Activated T-cell treated with anti-CD3 and anti-CD28 coated beads for 48 hours (primary cell): ENCODE data around the gene GPR4.
"Not testable (repeated sequence)": the region's sequence is repeated elsewhere in the genome, so short reads cannot be mapped to it uniquely, and the experiment has no call there.

Source experiments
- DNase-seq: peaks from one replicate; pipeline ENCODE4 v3.0.0-alpha.2; 2020; ENCODE audit warnings: low read depth

Gene GPR4

GRCh38 chr19:45601524-45602374 lies at the start of gene GPR4:
Gene GPR4 (minus strand): TSS chr19:45602212. CDS start chr19:45591866, 10,346 bp downstream.
- DNase-seq, result no peak

- DNase-seq, result no peak
These were observed 48.7 kb upstream of the GPR4 start for GRCh38 chr19:45650722-45651121.

- DNase-seq, result no peak
These were observed 44.3 kb upstream of the GPR4 start for GRCh38 chr19:45646345-45646698.

DNA sequence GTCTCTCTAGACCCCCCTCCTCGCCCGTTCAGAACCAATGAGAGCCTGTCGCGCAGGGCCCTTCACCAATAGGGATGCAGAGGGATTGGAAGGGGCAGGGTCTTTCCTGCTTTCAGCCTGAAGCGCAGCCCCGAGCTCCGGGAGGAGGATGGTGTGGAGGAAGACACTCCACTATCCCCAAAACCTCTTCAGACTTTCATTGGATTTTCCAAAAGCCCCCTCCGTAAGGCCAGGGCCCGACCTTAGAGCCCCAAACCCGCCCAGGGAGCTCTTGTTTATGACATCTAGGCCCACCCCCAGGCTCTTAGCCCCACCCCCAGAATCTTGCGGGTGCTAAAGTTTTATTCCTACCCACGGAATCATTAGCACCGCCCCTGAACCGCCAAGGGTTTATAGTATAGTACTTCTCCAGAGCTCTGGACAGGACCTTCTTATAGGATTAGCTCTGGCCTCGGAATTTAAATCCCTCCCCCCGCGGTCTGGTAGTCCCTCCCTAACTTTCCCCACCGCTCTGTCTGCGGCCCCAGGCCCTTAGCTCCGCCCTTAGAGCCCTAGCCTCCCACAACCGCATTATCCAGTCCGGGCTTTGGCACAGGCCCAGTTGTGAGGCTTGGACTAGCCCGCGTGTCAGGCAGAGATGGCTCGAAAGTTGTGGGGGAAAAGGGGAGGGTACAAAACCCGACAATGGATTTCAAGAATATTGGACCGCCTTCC lies 43.8 kb upstream of the GPR4 start:
- peak; percentile 80 for DNase-seq

- DNase-seq, result no peak
These were observed 43.1 kb upstream of the GPR4 start for GRCh38 chr19:45645068-45645630.

DNA sequence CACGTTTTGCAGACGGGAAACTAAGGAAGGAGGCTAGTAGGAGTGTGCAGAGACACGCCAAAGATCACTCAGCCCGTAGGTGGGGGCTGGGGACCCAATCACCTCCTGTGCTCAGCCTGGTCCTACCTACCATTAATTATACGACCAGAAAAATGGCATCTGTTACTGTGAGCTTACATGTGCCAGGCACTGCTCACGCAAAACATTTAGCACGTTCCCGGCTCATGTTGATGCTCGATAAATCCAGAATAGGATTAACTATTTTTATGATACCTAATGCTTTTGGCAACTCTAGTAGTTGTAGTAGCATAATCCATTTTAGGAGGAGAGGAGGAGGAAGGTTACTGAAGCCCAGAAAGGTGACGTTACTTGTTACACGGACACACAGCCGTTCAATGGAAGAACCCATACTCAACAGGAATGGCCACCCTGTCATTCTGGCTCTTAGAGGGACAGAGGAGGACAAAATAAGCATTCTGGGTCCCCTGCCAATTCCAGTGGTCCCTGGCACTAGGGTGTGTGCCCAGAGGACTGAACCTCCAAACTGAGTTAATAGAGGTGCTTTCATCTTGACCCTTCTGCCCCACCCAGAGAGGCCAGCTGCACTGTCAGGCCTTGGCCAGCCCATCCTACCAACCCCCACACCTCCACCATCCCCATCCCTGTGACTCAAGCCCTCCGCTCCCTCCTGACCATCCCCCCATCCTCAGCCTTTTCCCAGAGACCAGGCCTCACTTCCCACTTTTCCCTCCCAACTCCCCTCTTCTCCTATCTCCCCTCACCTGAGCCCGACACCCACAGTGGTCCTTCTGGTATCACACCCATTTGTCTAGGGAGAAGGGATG lies 42.1 kb upstream of the GPR4 start:
- no peak for DNase-seq

DNA sequence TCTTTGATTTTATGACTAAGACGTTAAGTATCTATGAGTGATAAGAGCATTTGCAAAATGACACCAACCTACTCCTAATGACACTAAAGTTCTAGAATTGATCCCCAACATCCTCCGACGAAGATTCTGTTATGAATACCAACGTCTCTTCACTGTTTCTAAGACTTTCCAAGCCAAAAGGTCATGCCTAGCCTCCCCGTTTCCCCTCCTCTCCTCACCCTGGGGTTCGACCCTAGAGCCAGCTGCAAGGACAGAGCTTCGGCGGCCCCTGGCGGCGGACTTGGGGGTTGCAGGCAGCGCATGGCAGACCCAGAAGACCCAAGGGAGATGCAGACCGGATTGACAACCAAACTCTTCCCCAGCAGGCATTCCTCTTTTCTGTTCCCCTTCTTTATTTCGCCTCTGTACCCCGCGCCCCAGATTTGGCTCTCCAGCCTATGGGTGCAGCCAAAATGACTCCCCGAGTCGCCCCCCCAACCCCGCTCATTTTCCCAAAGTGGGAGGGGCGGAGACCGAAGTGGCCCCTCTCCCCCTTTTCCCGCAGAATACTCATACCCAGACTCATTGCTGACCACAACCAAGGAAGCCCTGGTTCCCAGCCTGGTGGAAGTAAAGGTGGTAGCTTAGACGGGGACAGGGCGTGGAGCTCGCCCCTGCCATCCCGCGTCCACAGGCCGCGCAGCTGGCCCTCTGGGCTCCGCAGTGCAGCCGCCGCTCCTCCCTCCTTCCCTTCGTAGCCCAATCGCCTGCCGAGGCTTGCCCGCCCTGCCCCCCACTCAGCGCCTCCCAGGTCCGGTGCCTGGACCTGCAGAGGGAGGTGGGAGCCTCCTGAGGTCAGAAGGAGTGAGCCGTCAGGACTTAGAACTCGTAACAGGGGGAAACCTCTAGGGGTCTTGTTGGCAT lies 41.3 kb upstream of the GPR4 start:
- DNase-seq, result peak; percentile 95

DNA sequence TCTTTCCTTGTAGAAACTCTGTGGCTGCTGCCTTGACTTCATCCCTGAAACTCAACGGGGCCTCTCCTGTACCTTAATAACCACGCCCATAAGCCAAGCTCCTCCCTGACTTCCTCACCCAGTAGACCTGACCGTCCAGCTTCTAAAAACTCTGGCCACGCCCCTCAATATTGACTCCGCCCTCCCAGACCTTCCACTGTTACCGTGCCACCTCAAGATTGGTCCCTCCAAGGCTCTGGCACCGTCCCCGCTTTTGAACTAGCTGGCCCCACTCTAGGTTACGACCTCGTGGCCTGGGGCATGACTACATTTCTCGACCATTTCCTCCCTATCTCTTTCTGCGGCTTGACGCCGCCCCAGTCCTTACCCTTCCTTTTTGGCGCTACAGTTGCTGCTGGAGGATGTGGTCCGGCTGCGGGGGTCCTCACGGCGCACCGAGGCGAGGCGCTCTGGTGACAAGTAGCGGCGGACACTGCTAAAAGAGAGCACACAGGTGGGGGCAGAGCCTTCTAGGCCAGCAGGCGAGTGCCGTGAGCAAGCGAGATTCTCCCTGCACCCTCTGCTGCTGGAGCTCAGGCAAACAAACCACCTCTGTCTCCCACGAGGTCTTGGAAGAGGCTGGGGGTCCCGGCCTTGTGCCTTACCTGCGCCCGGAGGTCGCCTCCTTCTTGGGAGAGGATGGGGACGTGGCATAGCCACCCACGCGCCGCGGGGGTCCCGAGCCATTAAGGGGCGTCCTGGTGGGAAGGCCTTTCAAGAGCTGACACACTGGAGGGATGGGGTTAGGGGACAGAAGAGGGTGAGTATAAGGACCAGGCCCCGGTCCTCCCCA lies 39.5 kb upstream of the GPR4 start:
- peak; percentile 83 for DNase-seq

DNA sequence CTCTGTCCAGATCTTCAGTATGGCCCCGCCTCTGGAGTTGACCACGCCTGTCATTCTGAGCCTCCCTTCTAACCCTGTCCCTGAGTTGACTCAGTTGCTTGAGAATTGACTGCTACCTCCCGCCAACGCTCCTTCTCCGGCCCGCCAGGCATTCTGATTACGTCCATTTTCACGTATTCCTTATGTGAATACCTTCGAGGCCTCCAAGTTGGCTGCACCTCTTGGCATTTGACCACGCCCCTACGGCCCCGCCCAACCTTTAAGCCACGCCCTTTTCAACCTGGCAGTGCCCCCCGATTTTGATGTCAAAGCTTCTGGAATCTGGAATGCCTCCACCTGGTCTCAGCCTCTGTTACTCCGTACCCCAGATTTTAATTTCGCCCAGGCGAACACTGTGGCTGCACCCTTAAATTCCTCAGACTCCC lies 38.8 kb upstream of the GPR4 start:
- DNase-seq, result peak; percentile 61

- peak; percentile 51 for DNase-seq
These were observed 37.1 kb upstream of the GPR4 start, which contains the start of gene EML2 for GRCh38 chr19:45638930-45639729. Gene EML2 (minus strand): TSS chr19:45639397. CDS start chr19:45639376, 21 bp downstream.

DNA sequence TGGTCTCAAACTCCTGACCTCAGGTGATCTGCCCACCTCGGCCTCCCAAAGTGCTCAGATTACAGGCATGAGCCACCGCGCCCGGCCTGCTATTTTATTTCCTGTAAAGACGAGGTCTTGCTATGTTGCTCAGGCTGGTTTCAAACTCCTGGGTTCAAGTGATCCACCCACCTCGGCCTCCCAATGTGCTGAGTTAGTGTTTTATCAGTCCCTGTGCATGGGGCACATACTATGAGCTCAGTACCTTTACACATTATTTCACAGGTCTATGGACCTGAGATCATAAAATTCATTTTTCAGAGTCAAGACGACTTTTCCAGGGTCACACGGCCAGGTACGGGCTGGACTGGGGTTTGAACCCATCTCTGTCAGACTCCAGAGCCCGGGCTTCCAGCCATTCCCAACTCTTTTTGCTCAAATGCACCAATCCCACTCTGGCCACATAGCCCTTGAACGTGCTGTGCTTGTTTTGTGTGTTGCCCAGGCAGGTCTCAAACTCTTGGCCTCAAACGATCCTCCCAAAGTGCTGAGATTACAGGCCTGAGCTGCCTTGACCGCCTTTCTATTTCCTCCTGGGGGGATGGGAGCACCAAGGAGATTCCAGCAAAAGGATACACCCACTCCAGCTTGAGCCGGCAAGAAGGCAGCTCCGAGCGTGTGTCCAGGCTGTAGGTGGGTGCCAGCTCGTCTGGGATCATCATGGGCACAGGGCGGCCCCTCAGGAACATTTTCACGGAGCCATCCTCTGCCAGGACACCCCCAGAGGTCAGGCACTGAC lies 36.1 kb upstream of the GPR4 start:
- DNase-seq, result no peak

DNA sequence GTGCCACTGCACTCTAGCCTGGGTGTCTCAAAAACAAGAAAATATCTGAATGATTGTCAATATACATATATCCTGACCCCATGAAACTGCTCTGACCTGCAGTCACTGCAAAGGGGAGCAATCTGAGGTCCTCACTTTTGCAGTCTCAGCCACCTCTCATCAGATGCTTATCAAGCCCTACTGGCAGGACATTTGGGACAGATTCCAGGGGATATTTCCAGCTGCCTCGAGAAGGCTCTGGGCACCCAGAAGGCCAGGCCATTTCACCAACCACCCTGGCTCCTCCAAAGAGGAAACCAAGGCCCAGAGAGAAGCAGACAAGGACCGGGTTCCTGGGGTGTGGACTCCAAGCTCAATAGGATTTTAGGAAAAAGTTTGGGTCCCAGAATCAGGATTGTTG lies 34.9 kb upstream of the GPR4 start:
- no peak for DNase-seq

DNA sequence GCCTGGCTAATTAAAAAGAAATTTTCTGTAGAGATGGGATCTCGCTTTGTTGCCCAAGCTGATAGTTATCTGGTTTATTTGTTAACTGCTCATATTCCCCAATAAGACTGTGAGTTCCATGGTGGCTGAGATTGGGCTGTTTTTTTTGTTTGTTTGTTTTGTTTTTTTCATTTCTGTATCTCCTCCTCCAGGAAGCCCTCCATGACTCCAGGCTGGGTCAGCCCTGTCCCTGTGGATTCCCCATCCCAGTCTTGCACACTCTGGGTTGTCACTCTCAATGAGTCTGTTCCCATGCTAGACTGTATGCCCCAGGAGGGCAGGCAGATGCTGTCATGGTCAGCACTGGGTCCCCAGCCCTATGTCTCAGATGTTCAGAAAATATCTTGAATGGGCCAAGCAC lies 34.3 kb upstream of the GPR4 start:
- DNase-seq, result no peak

- peak; percentile 54 for DNase-seq
These were observed 30.6 kb upstream of the GPR4 start for GRCh38 chr19:45632468-45633196.

DNA sequence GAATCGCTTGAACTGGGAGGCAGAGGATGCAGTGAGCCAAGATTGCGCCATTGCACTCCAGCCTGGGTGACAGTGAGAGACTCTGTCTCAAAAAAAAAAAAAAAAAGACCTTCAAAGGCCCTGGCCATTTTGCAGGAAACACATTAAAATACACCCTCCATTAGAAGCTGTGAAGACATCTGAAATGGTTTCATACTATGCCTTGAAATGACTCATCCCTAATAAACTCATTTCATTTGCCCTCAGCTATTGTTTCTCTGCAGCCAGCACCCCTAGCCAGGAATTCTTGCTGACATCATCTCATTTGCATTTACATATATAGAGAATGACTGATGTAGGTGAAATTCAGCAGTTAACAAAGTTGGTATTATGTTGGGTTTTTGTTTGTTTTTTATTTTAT lies 28.5 kb upstream of the GPR4 start:
- no peak for DNase-seq

DNA sequence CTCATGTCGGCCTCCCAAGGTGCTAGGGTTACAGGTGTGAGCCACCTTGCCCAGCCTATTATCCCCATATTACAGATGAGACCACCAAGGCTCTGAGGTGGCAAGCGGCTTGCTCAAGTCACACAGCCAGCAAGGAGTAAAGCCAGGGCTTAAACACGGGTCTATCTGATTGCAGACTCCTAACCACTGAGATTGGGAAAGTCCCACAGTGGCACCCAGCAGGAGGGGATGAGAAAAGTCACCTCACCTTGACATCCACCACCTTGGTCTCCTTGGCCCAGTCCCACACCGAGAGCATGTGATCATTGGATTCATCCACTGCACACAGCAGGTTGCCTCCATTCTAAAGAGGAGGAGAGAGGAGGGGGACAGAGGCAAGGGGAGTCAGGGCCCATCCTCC lies 27.7 kb upstream of the GPR4 start:
- DNase-seq, result no peak

DNA sequence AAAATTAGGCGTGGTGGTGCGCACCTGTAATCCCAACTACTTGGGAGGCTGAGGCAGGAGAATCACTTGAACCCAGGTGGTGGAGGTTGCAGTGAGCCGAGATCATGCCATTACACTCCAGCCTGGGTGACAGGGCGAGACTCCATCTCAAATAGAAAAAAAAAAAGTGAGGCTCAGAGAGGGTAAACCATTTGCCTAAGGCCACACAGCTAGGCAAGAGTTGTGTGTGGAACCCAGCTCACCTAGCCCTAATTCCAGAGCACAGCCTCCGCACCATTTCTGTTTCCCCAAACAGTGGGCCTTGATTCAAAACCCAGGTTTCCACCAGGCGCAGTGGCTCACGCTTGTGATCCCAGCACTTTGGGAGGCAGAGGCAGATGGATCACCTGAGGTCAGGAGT lies 26.2 kb upstream of the GPR4 start:
- not testable (repeated sequence) for DNase-seq

DNA sequence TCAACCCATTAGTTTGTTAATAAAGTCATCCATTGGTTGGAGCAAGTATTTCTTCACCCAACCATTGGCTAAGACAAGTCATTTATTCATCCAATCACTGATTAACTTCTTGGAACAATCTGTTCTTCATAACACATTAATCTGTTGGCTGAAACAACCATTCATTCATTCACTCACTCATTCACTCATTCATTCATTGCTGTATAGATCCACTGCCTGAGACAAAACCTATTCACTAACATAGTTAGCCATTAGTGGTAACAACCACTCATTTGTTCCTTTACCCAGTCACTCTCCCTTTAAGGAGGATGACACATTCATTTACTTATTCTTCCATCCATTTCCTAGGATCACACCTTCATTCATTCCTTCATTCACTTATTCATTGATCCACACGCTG lies 22.0 kb upstream of the GPR4 start:
- DNase-seq, result no peak
